22Rv1 (cell line): ENCODE measurements around the gene PODNL1.

Experiments
- ZFX ChIP-seq: fragments of 450-650 bp; IDR thresholded peaks from 2 replicates; pipeline ENCODE4 v1.6.1; 2017; ENCODE audit warnings: antibody characterized with exemption, borderline replicate concordance
- TF ChIP-seq, protein P1 (sequence below): fragments of 450-650 bp; IDR thresholded peaks from 2 replicates; pipeline ENCODE4 v1.5.1; 2017; ENCODE audit warnings: mild to moderate bottlenecking

DNA sequence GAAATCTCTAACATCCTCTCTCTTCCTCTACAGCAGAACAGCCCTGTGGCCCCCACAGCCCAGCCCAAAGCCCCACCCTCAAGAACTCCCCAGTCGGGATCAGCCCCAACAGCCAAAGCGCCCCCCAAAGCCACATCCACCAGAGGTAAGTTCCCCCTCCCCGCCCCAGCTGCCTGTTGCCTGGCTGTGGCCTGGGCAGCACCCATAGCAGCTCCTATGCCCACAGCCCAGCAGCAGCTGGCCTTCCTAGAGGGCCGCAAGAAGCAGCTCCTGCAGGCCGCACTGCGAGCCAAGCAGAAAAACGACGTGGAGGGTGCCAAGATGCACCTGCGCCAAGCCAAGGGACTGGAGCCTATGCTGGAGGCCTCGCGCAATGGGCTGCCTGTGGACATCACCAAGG, 17.7 kb downstream of the PODNL1 start:
- TF ChIP-seq, protein P1, sequence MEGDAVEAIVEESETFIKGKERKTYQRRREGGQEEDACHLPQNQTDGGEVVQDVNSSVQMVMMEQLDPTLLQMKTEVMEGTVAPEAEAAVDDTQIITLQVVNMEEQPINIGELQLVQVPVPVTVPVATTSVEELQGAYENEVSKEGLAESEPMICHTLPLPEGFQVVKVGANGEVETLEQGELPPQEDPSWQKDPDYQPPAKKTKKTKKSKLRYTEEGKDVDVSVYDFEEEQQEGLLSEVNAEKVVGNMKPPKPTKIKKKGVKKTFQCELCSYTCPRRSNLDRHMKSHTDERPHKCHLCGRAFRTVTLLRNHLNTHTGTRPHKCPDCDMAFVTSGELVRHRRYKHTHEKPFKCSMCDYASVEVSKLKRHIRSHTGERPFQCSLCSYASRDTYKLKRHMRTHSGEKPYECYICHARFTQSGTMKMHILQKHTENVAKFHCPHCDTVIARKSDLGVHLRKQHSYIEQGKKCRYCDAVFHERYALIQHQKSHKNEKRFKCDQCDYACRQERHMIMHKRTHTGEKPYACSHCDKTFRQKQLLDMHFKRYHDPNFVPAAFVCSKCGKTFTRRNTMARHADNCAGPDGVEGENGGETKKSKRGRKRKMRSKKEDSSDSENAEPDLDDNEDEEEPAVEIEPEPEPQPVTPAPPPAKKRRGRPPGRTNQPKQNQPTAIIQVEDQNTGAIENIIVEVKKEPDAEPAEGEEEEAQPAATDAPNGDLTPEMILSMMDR: no peak
- no peak for TF ChIP-seq ZFX
